ENCODE data around the gene DNAJC4.

DNA sequence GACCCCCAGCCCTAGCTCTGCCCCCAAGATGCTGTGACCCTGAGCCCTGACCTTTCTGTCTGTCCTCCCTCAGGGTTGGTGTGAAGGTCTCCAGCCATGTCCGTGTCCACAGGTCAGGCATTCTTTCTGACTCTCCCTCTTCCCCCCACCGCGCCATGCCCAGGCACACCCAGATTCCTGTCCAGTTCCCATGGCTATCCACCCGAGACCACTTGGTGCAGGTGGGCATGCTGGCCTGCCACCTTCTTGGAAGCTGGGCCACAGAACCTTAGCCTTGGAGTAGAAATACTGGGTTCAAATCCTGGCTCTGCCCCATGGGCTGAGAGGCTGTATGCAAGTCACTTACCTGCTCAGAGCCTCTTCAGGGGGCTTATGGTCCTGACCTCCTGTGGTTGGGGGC, 18.7 kb downstream of the DNAJC4 start:
- no peak for TF ChIP-seq TAF1 (IDR thresholded peaks at IDR 0.05; ENCODE audit: borderline replicate concordance, low read depth, low read length)
- TF ChIP-seq POLR2A (IDR thresholded peaks at IDR 0.05; ENCODE audit: low read depth, low read length) = no peak
